ENCODE results near the gene ZXDB. TPM values are rescaled to one million over a fixed set of nuclear protein-coding genes. Genes with fewer than 3 reads are reported as not detected.

The ZXDB gene
- total and polyA plus RNA-seq, 2 of the 13 experiments (the other 11 are each of a cell fraction or from before 2014, with no cell fraction given), result 4.5 to 9.0 TPM

GRCh38 chrX:57565198-57565597 lies 26.6 kb upstream of the ZXDB start:
- peaks cover 9% of the 10 kb centered on the region; the same call in 1 of the 2 replicates for H3K4me1 ChIP-seq (ENCODE audit: insufficient read depth, low read length)
- CTCF ChIA-PET (ENCODE audit: low intra/inter-chr PET ratio, low total read pairs), result no interaction called here
- ATAC-seq (peak; percentile 91), DNase-seq (ENCODE audit: low spot score) (peak; percentile 56), FAIRE-seq (no peak)
- H2AFZ ChIP-seq (ENCODE audit: low read length), result no peak overlapping the region
- H3K79me2 ChIP-seq (ENCODE audit: insufficient read depth, low read length), result no peaks in the 10 kb centered on the region
- H3K9me3 ChIP-seq (ENCODE audit: low read length), result no peaks in the 10 kb centered on the region
- H3K27me3 ChIP-seq (ENCODE audit: control insufficient read depth in 1 of 2, insufficient read depth in 2 of 2, low read length in 2 of 2), result no peaks in the 10 kb centered on the region
- WGBS (ENCODE audit: low lambda C conversion rate), result no CpG with 5 or more reads among the region's 4 CpGs
- H4K20me1 ChIP-seq (ENCODE audit: insufficient read depth, low read length), result no peaks in the 10 kb centered on the region
- BruUV-seq (replicated peaks), result no TSS peak
- intact Hi-C loops (cut with micrococcal nuclease; ENCODE audit: unreplicated experiment), result no loop called here
- H3K9ac ChIP-seq (ENCODE audit: insufficient read depth, low read depth, low read length), result no peak overlapping the region
- no peak overlapping the region for H3K4me2 ChIP-seq (ENCODE audit: low read depth, low read length)
- no peak overlapping the region for H3K4me3 ChIP-seq (replicated peaks in 1 of 3; ENCODE audit: insufficient read depth in 1 of 3, low read depth in 2 of 3, low read length in 3 of 3)
- in situ Hi-C loops (cut with HindIII; ENCODE audit: extremely low pct_ligation_motif_present, low pct_unique_long_range_greater_than_20kb), result no loop called here
- POLR2A ChIA-PET, result no interaction called here
- no peak overlapping the region for H3K27ac ChIP-seq (ENCODE audit: extremely low read length, insufficient read depth, low read length)
- H3K36me3 ChIP-seq (replicated peaks in 1 of 2; ENCODE audit: control insufficient read depth in 1 of 2, insufficient read depth in 2 of 2, low read length in 2 of 2), result no peaks in the 10 kb centered on the region
- TF ChIP-seq ZC3H13 (CRISPR knock-in tag; IDR thresholded peaks at IDR 0.05), result no peak
- no peak for TF ChIP-seq ZNF44 (CRISPR knock-in tag; IDR thresholded peaks at IDR 0.05)
- TF ChIP-seq JUND (CRISPR knock-in tag; IDR thresholded peaks at IDR 0.05), result no peak
- peak; percentile 26; the same call in 1 of the 2 replicates for TF ChIP-seq STAG1 (CRISPR knock-in tag; IDR thresholded peaks at IDR 0.05)
- peak; percentile 38; the same call in 1 of the 2 replicates for TF ChIP-seq NR2F6 (IDR thresholded peaks at IDR 0.05)
- TF ChIP-seq NR2F6 (CRISPR knock-in tag; IDR thresholded peaks at IDR 0.05), result peak; percentile 56; the same call in 1 of the 2 replicates
- TF ChIP-seq TMF1 (CRISPR knock-in tag; IDR thresholded peaks at IDR 0.05; ENCODE audit: low read depth), result no peak
- peak; percentile 76 for TF ChIP-seq FOXA3 (CRISPR knock-in tag; IDR thresholded peaks at IDR 0.05)
- no peak for TF ChIP-seq NCOA1 (CRISPR knock-in tag; IDR thresholded peaks at IDR 0.05)
- TF ChIP-seq GLI4 (CRISPR knock-in tag; IDR thresholded peaks at IDR 0.05; ENCODE audit: borderline replicate concordance), result no peak
- no peak for TF ChIP-seq SP2 (CRISPR knock-in tag; IDR thresholded peaks at IDR 0.05)
- no peak for TF ChIP-seq RFX3 (CRISPR knock-in tag; IDR thresholded peaks at IDR 0.05)
- TF ChIP-seq ZNF281 (CRISPR knock-in tag; IDR thresholded peaks at IDR 0.05; ENCODE audit: borderline replicate concordance), result peak; percentile 60; the same call in 1 of the 2 replicates
- TF ChIP-seq ZNF850 (CRISPR knock-in tag; conservative IDR thresholded peaks at IDR 0.05), result no peak
- no peak for TF ChIP-seq ARNTL (CRISPR knock-in tag; IDR thresholded peaks at IDR 0.05)
- no peak for TF ChIP-seq SCMH1 (CRISPR knock-in tag; IDR thresholded peaks at IDR 0.05; ENCODE audit: borderline replicate concordance)
- TF ChIP-seq SP5 (CRISPR knock-in tag; IDR thresholded peaks at IDR 0.05; ENCODE audit: borderline replicate concordance, low read depth), result peak; percentile 85; the same call in 1 of the 2 replicates
- TF ChIP-seq ZBTB7B (CRISPR knock-in tag; IDR thresholded peaks at IDR 0.05), result peak; percentile 49; the same call in 1 of the 2 replicates
- no peak for TF ChIP-seq SIX1 (CRISPR knock-in tag; IDR thresholded peaks at IDR 0.05; ENCODE audit: borderline replicate concordance)
- TF ChIP-seq ZBTB3 (CRISPR knock-in tag; IDR thresholded peaks at IDR 0.05; ENCODE audit: borderline replicate concordance, low read depth), result no peak
- TF ChIP-seq HMGA1 (CRISPR knock-in tag; conservative IDR thresholded peaks at IDR 0.05), result no peak
- TF ChIP-seq ZNF746 (CRISPR knock-in tag; IDR thresholded peaks at IDR 0.05), result no peak
- TF ChIP-seq, protein P1, sequence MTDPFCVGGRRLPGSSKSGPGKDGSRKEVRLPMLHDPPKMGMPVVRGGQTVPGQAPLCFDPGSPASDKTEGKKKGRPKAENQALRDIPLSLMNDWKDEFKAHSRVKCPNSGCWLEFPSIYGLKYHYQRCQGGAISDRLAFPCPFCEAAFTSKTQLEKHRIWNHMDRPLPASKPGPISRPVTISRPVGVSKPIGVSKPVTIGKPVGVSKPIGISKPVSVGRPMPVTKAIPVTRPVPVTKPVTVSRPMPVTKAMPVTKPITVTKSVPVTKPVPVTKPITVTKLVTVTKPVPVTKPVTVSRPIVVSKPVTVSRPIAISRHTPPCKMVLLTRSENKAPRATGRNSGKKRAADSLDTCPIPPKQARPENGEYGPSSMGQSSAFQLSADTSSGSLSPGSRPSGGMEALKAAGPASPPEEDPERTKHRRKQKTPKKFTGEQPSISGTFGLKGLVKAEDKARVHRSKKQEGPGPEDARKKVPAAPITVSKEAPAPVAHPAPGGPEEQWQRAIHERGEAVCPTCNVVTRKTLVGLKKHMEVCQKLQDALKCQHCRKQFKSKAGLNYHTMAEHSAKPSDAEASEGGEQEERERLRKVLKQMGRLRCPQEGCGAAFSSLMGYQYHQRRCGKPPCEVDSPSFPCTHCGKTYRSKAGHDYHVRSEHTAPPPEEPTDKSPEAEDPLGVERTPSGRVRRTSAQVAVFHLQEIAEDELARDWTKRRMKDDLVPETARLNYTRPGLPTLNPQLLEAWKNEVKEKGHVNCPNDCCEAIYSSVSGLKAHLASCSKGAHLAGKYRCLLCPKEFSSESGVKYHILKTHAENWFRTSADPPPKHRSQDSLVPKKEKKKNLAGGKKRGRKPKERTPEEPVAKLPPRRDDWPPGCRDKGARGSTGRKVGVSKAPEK (CRISPR knock-in tag; IDR thresholded peaks at IDR 0.05; ENCODE audit: borderline replicate concordance), result no peak
- TF ChIP-seq HHEX (CRISPR knock-in tag; IDR thresholded peaks at IDR 0.05), result peak; percentile 47; the same call in 1 of the 2 replicates
